SK-N-SH (cell line): ENCODE data around the gene MEGF6. TPM values are rescaled to one million over a fixed set of nuclear protein-coding genes. Genes with fewer than 3 reads are reported as not detected.

Experiments
- CTCF ChIA-PET: fragments of 300-600, 350-600 bp; formaldehyde crosslinking; extraction: SDS; loops from one replicate; lab custom pipeline; 2021; lab: Yijun Ruan, JAX
- POLR2A ChIA-PET: fragments of 350-600 bp; sonication (Branson Sonifier 250); formaldehyde crosslinking; extraction: SDS; loops from one replicate; lab custom pipeline; 2020; ENCODE audit warnings: antibody characterized with exemption, inconsistent platforms; lab: Yijun Ruan, JAX
- DNase-seq: peaks from one replicate; pipeline ENCODE4 v3.0.0; 2012
- H2AFZ ChIP-seq: fragments of 200-600 bp; sonication (generic); 2 replicates; pipeline ENCODE4 v1.8.1; 2016; ENCODE audit warnings: antibody characterized with exemption, mild to moderate bottlenecking, low read depth
- H3F3A ChIP-seq: fragments of 200-600 bp; sonication (generic); replicated peaks from 2 replicates; pipeline ENCODE3; 2016; ENCODE audit warnings: antibody characterized with exemption, mild to moderate bottlenecking; ENCODE audit not compliant: insufficient read depth
- H3K27ac ChIP-seq, 2 experiments: fragments of 200-500 bp in 1 of 2; fragments of 200-600 bp in 1 of 2; sonication (Bioruptor generic) in 1 of 2; sonication (generic), shearing (Covaris generic) in 1 of 2; 2 replicates each; pipeline versions ENCODE4 v1.5.1 to v1.6.1; 2014 to 2016; ENCODE audit warnings: low read depth in 2 of 2, inconsistent platforms in 1 of 2, low read length in 1 of 2, mild to moderate bottlenecking in 1 of 2, mixed read lengths in 1 of 2
- H3K27me3 ChIP-seq: fragments of 200-600 bp; sonication (generic), shearing (Covaris generic); 2 replicates; pipeline ENCODE4 v1.6.1; 2016; ENCODE audit warnings: mixed run types; ENCODE audit not compliant: insufficient read depth
- H3K36me3 ChIP-seq, 2 experiments: fragments of 200-500 bp in 1 of 2; fragments of 200-600 bp in 1 of 2; sonication (Bioruptor generic) in 1 of 2; sonication (generic) in 1 of 2; replicated peaks in 1 of 2; 2 replicates each; pipeline versions ENCODE3 to v1.5.1; 2014 to 2016; ENCODE audit warnings: low read length in 1 of 2, mild to moderate bottlenecking in 1 of 2; ENCODE audit not compliant: insufficient read depth in 2 of 2, control insufficient read depth in 1 of 2
- H3K4me1 ChIP-seq, 2 experiments: fragments of 200-500 bp in 1 of 2; fragments of 200-600 bp in 1 of 2; sonication (Bioruptor generic) in 1 of 2; sonication (generic), shearing (Covaris generic) in 1 of 2; 2 replicates each; pipeline versions ENCODE4 v1.5.1 to v1.6.1; 2014 to 2016; ENCODE audit warnings: low read depth in 1 of 2, low read length in 1 of 2, mixed run types in 1 of 2; ENCODE audit not compliant: insufficient read depth in 2 of 2, control insufficient read depth in 1 of 2
- H3K4me2 ChIP-seq: fragments of 200-600 bp; sonication (generic), shearing (Covaris generic); 2 replicates; pipeline ENCODE4 v1.6.1; 2017; ENCODE audit warnings: mixed run types
- H3K4me3 ChIP-seq, 2 experiments: fragments of 200-500 bp in 1 of 2; fragments of 200-600 bp in 1 of 2; sonication (Bioruptor generic) in 1 of 2; sonication (generic), shearing (Covaris generic) in 1 of 2; 2 replicates each; pipeline versions ENCODE4 v1.5.1 to v1.8.1; 2014 to 2016; ENCODE audit warnings: low read depth in 2 of 2, inconsistent platforms in 1 of 2, low read length in 1 of 2, mild to moderate bottlenecking in 1 of 2, mixed read lengths in 1 of 2, moderate library complexity in 1 of 2
- H3K79me2 ChIP-seq: fragments of 200-600 bp; sonication (generic); 2 replicates; pipeline ENCODE4 v1.8.1; 2017; ENCODE audit warnings: mild to moderate bottlenecking; ENCODE audit not compliant: insufficient read depth
- H3K9ac ChIP-seq: fragments of 200-600 bp; sonication (generic); 2 replicates; pipeline ENCODE4 v1.6.1; 2017; ENCODE audit warnings: mixed run types
- H3K9me2 ChIP-seq: fragments of 200-600 bp; sonication (generic); 2 replicates; pipeline ENCODE4 v1.6.1; 2017; ENCODE audit warnings: mixed run types
- H3K9me3 ChIP-seq: fragments of 200-600 bp; sonication (generic); 2 replicates; pipeline ENCODE4 v1.6.1; 2017; ENCODE audit warnings: mixed run types, mild to moderate bottlenecking, moderate library complexity
- H4K20me1 ChIP-seq: fragments of 200-600 bp; sonication (generic); 2 replicates; pipeline ENCODE4 v1.6.1; 2017; ENCODE audit warnings: mild to moderate bottlenecking, mixed run types; ENCODE audit not compliant: insufficient read depth
- ELF1 ChIP-seq: IDR thresholded peaks from 2 replicates; pipeline ENCODE4 v1.4.0; 2012
- EP300 ChIP-seq, 2 experiments: IDR thresholded peaks; 2 replicates each; pipeline versions ENCODE4 v1.4.0 to v1.6.1; 2012; ENCODE audit warnings: borderline replicate concordance in 1 of 2, low read depth in 1 of 2, low read length in 1 of 2
- EZH2phosphoT487 ChIP-seq: fragments of 200-600 bp; sonication (generic); IDR thresholded peaks from 2 replicates; pipeline ENCODE4 v1.6.1; 2017; ENCODE audit warnings: low read depth, mixed run types, mild to moderate bottlenecking, antibody characterized with exemption, moderate library complexity, borderline replicate concordance
- FOSL2 ChIP-seq: IDR thresholded peaks from 2 replicates; pipeline ENCODE4 v1.4.0; 2012; ENCODE audit warnings: low read depth, mild to moderate bottlenecking, moderate library complexity, borderline replicate concordance
- MEF2A ChIP-seq: IDR thresholded peaks from 2 replicates; pipeline ENCODE4 v1.4.0; 2012; ENCODE audit warnings: low read depth, borderline replicate concordance
- MXI1 ChIP-seq: IDR thresholded peaks from 2 replicates; pipeline ENCODE4 v1.6.1; 2012; ENCODE audit warnings: mild to moderate bottlenecking, low read depth, low read length, improper control_type of control experiment
- RAD21 ChIP-seq: IDR thresholded peaks from 2 replicates; pipeline ENCODE4 v1.6.1; 2012; ENCODE audit warnings: mild to moderate bottlenecking, low read length
- RCOR1 ChIP-seq: fragments of 150-350 bp; IDR thresholded peaks from 2 replicates; pipeline ENCODE4 v1.6.1; 2017; ENCODE audit warnings: antibody characterized with exemption, low read length
- SMC3 ChIP-seq: IDR thresholded peaks from 2 replicates; pipeline ENCODE4 v1.6.1; 2012; ENCODE audit warnings: low read depth, low read length, improper control_type of control experiment
- TAF1 ChIP-seq: IDR thresholded peaks from 2 replicates; pipeline ENCODE4 v1.6.1; 2012; ENCODE audit warnings: low read depth, mild to moderate bottlenecking, low read length, moderate library complexity, borderline replicate concordance
- TEAD4 ChIP-seq: IDR thresholded peaks from 2 replicates; pipeline ENCODE4 v1.4.0; 2012; ENCODE audit warnings: mild to moderate bottlenecking, borderline replicate concordance; ENCODE audit not compliant: insufficient read depth
- YY1 ChIP-seq: IDR thresholded peaks from 2 replicates; pipeline ENCODE4 v1.4.0; 2012; ENCODE audit warnings: low read depth, mild to moderate bottlenecking
- WGBS: methylation state at CpG from one replicate; pipeline ENCODE4 v1.1.6; 2017; ENCODE audit warnings: low lambda C conversion rate; 5-methylcytosine and 5-hydroxymethylcytosine counted together
- polyA plus RNA-seq, 3 experiments: library from polyadenylated mRNA; depleted of rRNA; stranded (reverse); fragments of >200 nt; gene quantifications; 2 replicates each; pipeline ENCODE4 v1.2.3, GENCODE V29; 2012
- TF ChIP-seq, protein P1 (sequence below): fragments of 150-350 bp; IDR thresholded peaks from 2 replicates; pipeline ENCODE4 v1.6.1; 2016; ENCODE audit warnings: mild to moderate bottlenecking, low read depth, low read length
- TF ChIP-seq, protein P2 (sequence below): IDR thresholded peaks from 2 replicates; pipeline ENCODE4 v1.4.0; 2012; ENCODE audit warnings: low read depth, borderline replicate concordance
- TF ChIP-seq, protein P3 (sequence below): fragments of 200-600 bp; sonication (generic); IDR thresholded peaks from 2 replicates; pipeline ENCODE4 v1.6.1; 2017; ENCODE audit warnings: antibody characterized with exemption, mild to moderate bottlenecking, moderate library complexity
- TF ChIP-seq, protein P4 (sequence below): IDR thresholded peaks from 2 replicates; pipeline ENCODE4 v1.6.1; 2012; ENCODE audit warnings: mild to moderate bottlenecking, low read depth, low read length, moderate library complexity
- TF ChIP-seq, protein P5 (sequence below): IDR thresholded peaks from 2 replicates; pipeline ENCODE4 v1.4.0; 2012; ENCODE audit warnings: low read depth

MEGF6 gene
- polyA plus RNA-seq, 1 of the 3 experiments (the other 2 are of a cell fraction), result 7.6 TPM

DNA sequence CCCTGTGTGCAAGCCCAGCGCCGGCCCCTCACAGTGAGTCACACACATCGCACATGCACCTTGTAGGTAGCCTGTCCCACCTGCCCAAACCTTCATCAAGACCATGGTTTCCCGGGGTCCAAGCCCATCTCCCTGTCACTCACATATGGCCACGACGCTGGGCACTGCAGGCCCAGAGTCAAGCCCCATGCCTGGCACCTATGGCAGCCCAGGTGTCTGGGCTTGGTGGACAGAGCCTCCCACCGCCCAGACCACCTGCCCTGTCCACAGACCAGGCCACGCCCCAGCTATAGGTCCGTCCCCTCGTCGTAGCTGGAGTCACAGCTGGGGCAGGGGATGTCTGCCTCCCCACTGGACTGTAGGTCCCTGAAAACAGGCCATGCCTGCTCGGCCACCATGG, 48.2 kb downstream of the MEGF6 start:
- H4K20me1 ChIP-seq, result no peaks in the 10 kb centered on the region
- H3K9me2 ChIP-seq, result no peaks in the 10 kb centered on the region
- no peaks in the 10 kb centered on the region for H3K9me3 ChIP-seq
- H3F3A ChIP-seq, result no peaks in the 10 kb centered on the region
- H3K36me3 ChIP-seq, result no peaks in the 10 kb centered on the region
- H3K4me2 ChIP-seq, result no peak overlapping the region
- TF ChIP-seq, protein P1, sequence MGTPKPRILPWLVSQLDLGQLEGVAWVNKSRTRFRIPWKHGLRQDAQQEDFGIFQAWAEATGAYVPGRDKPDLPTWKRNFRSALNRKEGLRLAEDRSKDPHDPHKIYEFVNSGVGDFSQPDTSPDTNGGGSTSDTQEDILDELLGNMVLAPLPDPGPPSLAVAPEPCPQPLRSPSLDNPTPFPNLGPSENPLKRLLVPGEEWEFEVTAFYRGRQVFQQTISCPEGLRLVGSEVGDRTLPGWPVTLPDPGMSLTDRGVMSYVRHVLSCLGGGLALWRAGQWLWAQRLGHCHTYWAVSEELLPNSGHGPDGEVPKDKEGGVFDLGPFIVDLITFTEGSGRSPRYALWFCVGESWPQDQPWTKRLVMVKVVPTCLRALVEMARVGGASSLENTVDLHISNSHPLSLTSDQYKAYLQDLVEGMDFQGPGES, result no peak
- TF ChIP-seq TAF1 (no peak), EP300 (IDR thresholded peaks at IDR 0.05; ENCODE audit: borderline replicate concordance in 1 of 2, low read depth in 1 of 2, low read length in 1 of 2) (no peak), RCOR1 (no peak), EZH2phosphoT487 (no peak), ELF1 (no peak), RAD21 (no peak)
- TF ChIP-seq, protein P2, sequence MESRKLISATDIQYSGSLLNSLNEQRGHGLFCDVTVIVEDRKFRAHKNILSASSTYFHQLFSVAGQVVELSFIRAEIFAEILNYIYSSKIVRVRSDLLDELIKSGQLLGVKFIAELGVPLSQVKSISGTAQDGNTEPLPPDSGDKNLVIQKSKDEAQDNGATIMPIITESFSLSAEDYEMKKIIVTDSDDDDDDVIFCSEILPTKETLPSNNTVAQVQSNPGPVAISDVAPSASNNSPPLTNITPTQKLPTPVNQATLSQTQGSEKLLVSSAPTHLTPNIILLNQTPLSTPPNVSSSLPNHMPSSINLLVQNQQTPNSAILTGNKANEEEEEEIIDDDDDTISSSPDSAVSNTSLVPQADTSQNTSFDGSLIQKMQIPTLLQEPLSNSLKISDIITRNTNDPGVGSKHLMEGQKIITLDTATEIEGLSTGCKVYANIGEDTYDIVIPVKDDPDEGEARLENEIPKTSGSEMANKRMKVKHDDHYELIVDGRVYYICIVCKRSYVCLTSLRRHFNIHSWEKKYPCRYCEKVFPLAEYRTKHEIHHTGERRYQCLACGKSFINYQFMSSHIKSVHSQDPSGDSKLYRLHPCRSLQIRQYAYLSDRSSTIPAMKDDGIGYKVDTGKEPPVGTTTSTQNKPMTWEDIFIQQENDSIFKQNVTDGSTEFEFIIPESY, result no peak
- no peaks in the 10 kb centered on the region for H3K79me2 ChIP-seq
- no peaks in the 10 kb centered on the region for H3K27me3 ChIP-seq
- H3K27ac ChIP-seq, result no peak overlapping the region
- WGBS, result 44% methylated on average over 3 of the region's 12 CpGs
- DNase-seq, result no peak
- CTCF ChIA-PET, result interaction anchor here (3.3 kb wide), 1 partner anchor 72 kb away, joined by 18 read pairs; no protein-coding TSS in a partner anchor
- H2AFZ ChIP-seq, result no peak overlapping the region
- H3K4me3 ChIP-seq, result no peak overlapping the region
- peaks cover 0 to 31% of the 10 kb centered on the region in 2 experiments; a peak in 1 of 4 replicates for H3K4me1 ChIP-seq
- no peak overlapping the region for H3K9ac ChIP-seq
- POLR2A ChIA-PET, result no interaction called here

DNA sequence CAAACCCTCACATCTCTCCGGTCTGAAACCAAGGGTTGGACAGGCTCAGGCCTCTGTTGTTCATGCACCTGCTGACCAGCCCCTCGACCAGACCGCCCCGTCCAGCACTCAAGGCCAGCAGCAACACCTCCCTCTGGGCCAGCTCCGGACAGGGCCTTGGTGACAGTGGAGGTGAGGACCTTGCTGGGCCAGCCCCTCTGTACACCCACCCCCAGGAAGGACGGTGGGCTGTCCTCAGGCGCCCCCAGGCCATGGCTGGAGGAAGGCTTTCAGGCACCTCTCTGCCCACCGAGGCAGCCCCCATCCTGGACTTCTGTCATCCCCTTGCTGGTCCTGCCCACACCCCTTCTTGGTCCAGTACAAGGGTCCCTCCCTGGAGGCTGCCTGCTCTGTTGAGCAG, 48.6 kb downstream of the MEGF6 start:
- TF ChIP-seq SMC3 (no peak), TAF1 (no peak), MXI1 (no peak), YY1 (no peak), MEF2A (no peak), FOSL2 (no peak), TEAD4 (no peak), ELF1 (no peak), EZH2phosphoT487 (no peak), RCOR1 (no peak)
- TF ChIP-seq, protein P3, sequence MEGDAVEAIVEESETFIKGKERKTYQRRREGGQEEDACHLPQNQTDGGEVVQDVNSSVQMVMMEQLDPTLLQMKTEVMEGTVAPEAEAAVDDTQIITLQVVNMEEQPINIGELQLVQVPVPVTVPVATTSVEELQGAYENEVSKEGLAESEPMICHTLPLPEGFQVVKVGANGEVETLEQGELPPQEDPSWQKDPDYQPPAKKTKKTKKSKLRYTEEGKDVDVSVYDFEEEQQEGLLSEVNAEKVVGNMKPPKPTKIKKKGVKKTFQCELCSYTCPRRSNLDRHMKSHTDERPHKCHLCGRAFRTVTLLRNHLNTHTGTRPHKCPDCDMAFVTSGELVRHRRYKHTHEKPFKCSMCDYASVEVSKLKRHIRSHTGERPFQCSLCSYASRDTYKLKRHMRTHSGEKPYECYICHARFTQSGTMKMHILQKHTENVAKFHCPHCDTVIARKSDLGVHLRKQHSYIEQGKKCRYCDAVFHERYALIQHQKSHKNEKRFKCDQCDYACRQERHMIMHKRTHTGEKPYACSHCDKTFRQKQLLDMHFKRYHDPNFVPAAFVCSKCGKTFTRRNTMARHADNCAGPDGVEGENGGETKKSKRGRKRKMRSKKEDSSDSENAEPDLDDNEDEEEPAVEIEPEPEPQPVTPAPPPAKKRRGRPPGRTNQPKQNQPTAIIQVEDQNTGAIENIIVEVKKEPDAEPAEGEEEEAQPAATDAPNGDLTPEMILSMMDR, result no peak
- TF ChIP-seq, protein P4, sequence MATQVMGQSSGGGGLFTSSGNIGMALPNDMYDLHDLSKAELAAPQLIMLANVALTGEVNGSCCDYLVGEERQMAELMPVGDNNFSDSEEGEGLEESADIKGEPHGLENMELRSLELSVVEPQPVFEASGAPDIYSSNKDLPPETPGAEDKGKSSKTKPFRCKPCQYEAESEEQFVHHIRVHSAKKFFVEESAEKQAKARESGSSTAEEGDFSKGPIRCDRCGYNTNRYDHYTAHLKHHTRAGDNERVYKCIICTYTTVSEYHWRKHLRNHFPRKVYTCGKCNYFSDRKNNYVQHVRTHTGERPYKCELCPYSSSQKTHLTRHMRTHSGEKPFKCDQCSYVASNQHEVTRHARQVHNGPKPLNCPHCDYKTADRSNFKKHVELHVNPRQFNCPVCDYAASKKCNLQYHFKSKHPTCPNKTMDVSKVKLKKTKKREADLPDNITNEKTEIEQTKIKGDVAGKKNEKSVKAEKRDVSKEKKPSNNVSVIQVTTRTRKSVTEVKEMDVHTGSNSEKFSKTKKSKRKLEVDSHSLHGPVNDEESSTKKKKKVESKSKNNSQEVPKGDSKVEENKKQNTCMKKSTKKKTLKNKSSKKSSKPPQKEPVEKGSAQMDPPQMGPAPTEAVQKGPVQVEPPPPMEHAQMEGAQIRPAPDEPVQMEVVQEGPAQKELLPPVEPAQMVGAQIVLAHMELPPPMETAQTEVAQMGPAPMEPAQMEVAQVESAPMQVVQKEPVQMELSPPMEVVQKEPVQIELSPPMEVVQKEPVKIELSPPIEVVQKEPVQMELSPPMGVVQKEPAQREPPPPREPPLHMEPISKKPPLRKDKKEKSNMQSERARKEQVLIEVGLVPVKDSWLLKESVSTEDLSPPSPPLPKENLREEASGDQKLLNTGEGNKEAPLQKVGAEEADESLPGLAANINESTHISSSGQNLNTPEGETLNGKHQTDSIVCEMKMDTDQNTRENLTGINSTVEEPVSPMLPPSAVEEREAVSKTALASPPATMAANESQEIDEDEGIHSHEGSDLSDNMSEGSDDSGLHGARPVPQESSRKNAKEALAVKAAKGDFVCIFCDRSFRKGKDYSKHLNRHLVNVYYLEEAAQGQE, result no peak
- TF ChIP-seq, protein P5, sequence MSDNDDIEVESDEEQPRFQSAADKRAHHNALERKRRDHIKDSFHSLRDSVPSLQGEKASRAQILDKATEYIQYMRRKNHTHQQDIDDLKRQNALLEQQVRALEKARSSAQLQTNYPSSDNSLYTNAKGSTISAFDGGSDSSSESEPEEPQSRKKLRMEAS, result no peak
- WGBS, result 60% methylated on average over 1 of the region's 8 CpGs
- CTCF ChIA-PET, result interaction anchor here (0.8 to 3.3 kb wide), 2 partner anchors 72 to 110 kb away, joined by 4 to 18 read pairs; no protein-coding TSS in a partner anchor

More for the DNA sequence above, 48.6 kb downstream of the MEGF6 start:
- Histone ChIP-seq H3K36me3 (no peaks in the 10 kb centered on the region), H3K27me3 (no peaks in the 10 kb centered on the region), H3K9ac (no peak overlapping the region), H3F3A (no peaks in the 10 kb centered on the region), H3K27ac (no peak overlapping the region), H3K4me1 (peaks cover 0 to 32% of the 10 kb centered on the region in 2 experiments; a peak in 1 of 4 replicates), H4K20me1 (no peaks in the 10 kb centered on the region), H3K9me2 (no peaks in the 10 kb centered on the region), H3K4me2 (no peak overlapping the region), H3K9me3 (no peaks in the 10 kb centered on the region), H3K79me2 (no peaks in the 10 kb centered on the region), H3K4me3 (no peak overlapping the region), H2AFZ (no peak overlapping the region)
- POLR2A ChIA-PET, result no interaction called here
- DNase-seq, result no peak
